ENCODE measurements around the gene MAPKAPK2.

GRCh38 chr1:206668874-206669410 is 15.8 kb upstream of the MAPKAPK2 start:
- TF ChIP-seq REST (IDR thresholded peaks at IDR 0.05; ENCODE audit: borderline replicate concordance) (no peak), CTCF (IDR thresholded peaks at IDR 0.05; ENCODE audit: poor library complexity, severe bottlenecking) (no peak), POLR2AphosphoS5 (IDR thresholded peaks at IDR 0.05) (no peak), RAD21 (conservative IDR thresholded peaks at IDR 0.05) (no peak), EZH2 (IDR thresholded peaks at IDR 0.05; ENCODE audit: borderline replicate concordance, insufficient read depth, low read length, poor library complexity, severe bottlenecking) (no peak), EP300 (conservative IDR thresholded peaks at IDR 0.05; ENCODE audit: poor library complexity, severe bottlenecking) (no peak)
